HCT116 (cell line): ENCODE data around the gene CACNA1S. TPM values are rescaled to one million over a fixed set of nuclear protein-coding genes. Genes with fewer than 3 reads are reported as not detected.

Experiments
- ATAC-seq: fragments of 200-7000 bp; cut with Tn5 transposase; 2 replicates; pipeline ENCODE4 v1.9.1; 2020; ENCODE audit warnings: mild to moderate bottlenecking, moderate library complexity
- BruUV-seq: library from RNA; stranded (reverse); fragments of 400-500 nt; replicated peaks from 2 replicates; lab custom pipeline; 2021; lab: Mats Ljungman, UMichigan
- CTCF ChIA-PET: fragments of 300-600 bp; sonication (Branson Sonifier 250); formaldehyde crosslinking; loops from one replicate; lab custom pipeline; 2021; ENCODE audit warnings: antibody characterized with exemption; lab: Charles Lee
- POLR2A ChIA-PET: fragments of 300-600, 350-600 bp; sonication (Branson Sonifier 250); formaldehyde crosslinking; loops from one replicate; lab custom pipeline; 2021; ENCODE audit warnings: antibody characterized with exemption; lab: Charles Lee
- RAD21 ChIA-PET, 2 experiments: fragments of 300-600 bp; sonication (Branson Sonifier 250); formaldehyde crosslinking; loops; one replicate each; lab custom pipeline; 2023; ENCODE audit warnings: low total read pairs in 2 of 2; ENCODE audit not compliant: uncharacterized antibody in 2 of 2, unreplicated experiment in 2 of 2, low non-redundant PET in 1 of 2; lab: Charles Lee
- DNase-seq: peaks from one replicate; pipeline ENCODE4 v3.0.0-alpha.2; 2010; ENCODE audit warnings: low read depth, low spot score
- H2AFZ ChIP-seq: fragments of 200-600 bp; shearing (Covaris generic), sonication (generic); 2 replicates; pipeline ENCODE4 v1.6.1; 2017; ENCODE audit warnings: low read depth, mixed run types, mixed read lengths, antibody characterized with exemption, low read length; ENCODE audit not compliant: poor library complexity, severe bottlenecking
- H3K27ac ChIP-seq: 2 replicates; pipeline ENCODE4 v1.5.1; 2012; ENCODE audit warnings: low read depth, low read length
- H3K27me3 ChIP-seq: fragments of 200-600 bp; sonication (generic); 2 replicates; pipeline ENCODE4 v1.6.1; 2016; ENCODE audit warnings: mixed run types, low read length, mixed read lengths; ENCODE audit not compliant: insufficient read depth
- H3K36me3 ChIP-seq, 2 experiments: fragments of 200-500 bp in 1 of 2; fragments of 200-600 bp in 1 of 2; sonication (Bioruptor generic) in 1 of 2; sonication (generic) in 1 of 2; 2 replicates each; pipeline versions ENCODE4 v1.5.1 to v1.6.1; 2014 to 2016; ENCODE audit warnings: low read length in 2 of 2, inconsistent platforms in 1 of 2, mixed read lengths in 1 of 2, mixed run types in 1 of 2; ENCODE audit not compliant: insufficient read depth in 2 of 2, control insufficient read depth in 1 of 2
- H3K4me1 ChIP-seq, 2 experiments: fragments of 200-600 bp in 1 of 2; sonication (generic) in 1 of 2; 2 replicates each; pipeline versions ENCODE4 v1.5.1 to v1.6.1; 2012 to 2017; ENCODE audit warnings: low read length in 2 of 2, inconsistent platforms in 1 of 2, mild to moderate bottlenecking in 1 of 2, mixed read lengths in 1 of 2, mixed run types in 1 of 2, moderate library complexity in 1 of 2; ENCODE audit not compliant: insufficient read depth in 2 of 2, control insufficient read depth in 1 of 2
- H3K4me2 ChIP-seq: fragments of 200-600 bp; sonication (generic); 2 replicates; pipeline ENCODE4 v1.6.1; 2017; ENCODE audit warnings: mixed run types, low read length, mixed read lengths
- H3K4me3 ChIP-seq, 2 experiments: fragments of 200-600 bp in 1 of 2; sonication (generic) in 1 of 2; replicated peaks in 1 of 2; 2 replicates each; pipeline ENCODE4 v1.5.1; 2011 to 2016; ENCODE audit warnings: low read length in 2 of 2, control low read depth in 1 of 2, low read depth in 1 of 2, mild to moderate bottlenecking in 1 of 2, mixed read lengths in 1 of 2, mixed run types in 1 of 2
- H3K79me2 ChIP-seq: fragments of 200-600 bp; sonication (generic); 2 replicates; pipeline ENCODE4 v1.6.1; 2017; ENCODE audit warnings: mild to moderate bottlenecking, mixed run types, low read length, moderate library complexity, mixed read lengths; ENCODE audit not compliant: insufficient read depth
- H3K9ac ChIP-seq: fragments of 200-600 bp; sonication (generic); 2 replicates; pipeline ENCODE4 v1.6.1; 2016; ENCODE audit warnings: low read length, mixed read lengths
- H3K9me2 ChIP-seq: fragments of 200-600 bp; sonication (generic), shearing (Covaris generic); 2 replicates; pipeline ENCODE4 v1.6.1; 2017; ENCODE audit warnings: mixed run types, mild to moderate bottlenecking, moderate library complexity; ENCODE audit not compliant: insufficient read depth
- H3K9me3 ChIP-seq, 2 experiments: fragments of 200-500 bp in 1 of 2; fragments of 200-600 bp in 1 of 2; sonication (Bioruptor generic) in 1 of 2; sonication (generic) in 1 of 2; 2 replicates each; pipeline ENCODE4 v1.6.1; 2014 to 2017; ENCODE audit warnings: low read length in 2 of 2, mixed read lengths in 2 of 2, inconsistent platforms in 1 of 2, low read depth in 1 of 2, mild to moderate bottlenecking in 1 of 2, mixed run types in 1 of 2, moderate library complexity in 1 of 2; ENCODE audit not compliant: control insufficient read depth in 1 of 2, insufficient read depth in 1 of 2
- H4K20me1 ChIP-seq: fragments of 200-600 bp; sonication (generic), shearing (Covaris generic); 2 replicates; pipeline ENCODE4 v1.6.1; 2017; ENCODE audit warnings: mixed run types, mild to moderate bottlenecking, moderate library complexity; ENCODE audit not compliant: insufficient read depth
- CBX3 ChIP-seq: IDR thresholded peaks from 2 replicates; pipeline ENCODE4 v1.6.1; 2012; ENCODE audit warnings: low read depth
- CTCF ChIP-seq, 3 experiments: fragments of 200-600 bp in 1 of 3; sonication (generic) in 1 of 3; IDR thresholded peaks in 2 of 3; conservative IDR thresholded peaks in 1 of 3; 2 replicates each; pipeline ENCODE4 v1.5.1; 2012 to 2017; ENCODE audit warnings: low read depth in 2 of 3, low read length in 2 of 3, antibody characterized with exemption in 1 of 3, borderline replicate concordance in 1 of 3, control low read depth in 1 of 3, mild to moderate bottlenecking in 1 of 3, mixed read lengths in 1 of 3, mixed run types in 1 of 3, moderate library complexity in 1 of 3; ENCODE audit not compliant: insufficient read depth in 1 of 3
- EGR1 ChIP-seq: IDR thresholded peaks from 2 replicates; pipeline ENCODE4 v1.6.1; 2012; ENCODE audit warnings: low read depth
- ELF1 ChIP-seq: IDR thresholded peaks from 2 replicates; pipeline ENCODE4 v1.6.1; 2012; ENCODE audit warnings: low read depth, borderline replicate concordance
- EZH2 ChIP-seq: fragments of 200-600 bp; sonication (generic); IDR thresholded peaks from 2 replicates; pipeline ENCODE4 v1.6.1; 2017; ENCODE audit warnings: antibody characterized with exemption, mixed run types
- EZH2phosphoT487 ChIP-seq: fragments of 200-600 bp; IDR thresholded peaks from 2 replicates; pipeline ENCODE4 v1.6.1; 2018; ENCODE audit warnings: antibody characterized with exemption, borderline replicate concordance
- JUND ChIP-seq: IDR thresholded peaks from 2 replicates; pipeline ENCODE4 v1.6.1; 2012
- POLR2A ChIP-seq: IDR thresholded peaks from 2 replicates; pipeline ENCODE4 v1.7.0; 2011; ENCODE audit warnings: borderline replicate concordance; ENCODE audit not compliant: insufficient read depth, insufficient read length; ENCODE audit errors: extremely low read depth
- POLR2AphosphoS5 ChIP-seq: IDR thresholded peaks from 2 replicates; pipeline ENCODE4 v1.6.1; 2011; ENCODE audit warnings: mild to moderate bottlenecking, low read depth, low read length, moderate library complexity
- REST ChIP-seq: IDR thresholded peaks from 2 replicates; pipeline ENCODE4 v1.6.1; 2012; ENCODE audit warnings: low read depth
- SP1 ChIP-seq: IDR thresholded peaks from 2 replicates; pipeline ENCODE4 v1.6.1; 2012; ENCODE audit warnings: low read depth
- TCF7L2 ChIP-seq: IDR thresholded peaks from 2 replicates; pipeline ENCODE4 v1.7.0; 2011; ENCODE audit warnings: borderline replicate concordance, inconsistent platforms; ENCODE audit not compliant: insufficient read depth, insufficient read length; ENCODE audit errors: extremely low read depth
- ZBTB33 ChIP-seq: IDR thresholded peaks from 2 replicates; pipeline ENCODE4 v1.6.1; 2011; ENCODE audit warnings: mild to moderate bottlenecking, low read length, moderate library complexity; ENCODE audit not compliant: insufficient replicate concordance; ENCODE audit errors: extremely low read depth
- ZFX ChIP-seq: fragments of 450-650 bp; IDR thresholded peaks from 2 replicates; pipeline ENCODE4 v1.6.1; 2017
- intact Hi-C: fragments of 100-400 bp; cut with micrococcal nuclease; formaldehyde crosslinking; loops from 2 replicates; pipeline ENCODE4 v1.10.0; 2022
- total RNA-seq: library from RNA; stranded (reverse); gene quantifications from one replicate; pipeline ENCODE4 v1.2.1, GENCODE V29; 2021; ENCODE audit not compliant: unreplicated experiment

The CACNA1S gene
- total RNA-seq, 1 experiment from 2014 or later: not detected

- BruUV-seq: no TSS peak
- Histone ChIP-seq H3K27me3 (no peaks in the 10 kb centered on the region), H2AFZ (no peak overlapping the region), H3K36me3 (no peaks in the 10 kb centered on the region), H3K4me2 (peak overlapping the region; percentile 87), H3K9me3 (no peaks in the 10 kb centered on the region), H3K4me1 (peaks cover 16 to 43% of the 10 kb centered on the region in 2 experiments; a peak in 3 of 4 replicates), H3K9me2 (no peaks in the 10 kb centered on the region), H3K9ac (peak overlapping the region; percentile 38; the same call in 1 of the 2 replicates), H3K79me2 (no peaks in the 10 kb centered on the region), H4K20me1 (no peaks in the 10 kb centered on the region), H3K4me3 (peak overlapping the region; percentile 45 to 58), H3K27ac (no peak overlapping the region; the same call in 1 of the 2 replicates)
- ChIA-PET RAD21 (no interaction called here), POLR2A (no interaction called here), CTCF (interaction anchor here (0.8 to 1.2 kb wide), 2 partner anchors 51 kb away, joined by 3 to 4 read pairs; no protein-coding TSS in a partner anchor)
- DNase-seq: no peak
- TF ChIP-seq EGR1 (no peak), JUND (no peak), SP1 (no peak), POLR2A (no peak), POLR2AphosphoS5 (no peak), ZBTB33 (no peak), ZFX (no peak), TCF7L2 (no peak), ELF1 (no peak), EZH2 (no peak), EZH2phosphoT487 (no peak), REST (no peak), CBX3 (no peak), CTCF (IDR thresholded peaks at IDR 0.05 in 2 of 3, conservative IDR thresholded peaks at IDR 0.05 in 1 of 3; ENCODE audit: borderline replicate concordance in 1 of 3, insufficient read depth in 1 of 3, low read depth in 2 of 3, low read length in 2 of 3) (no peak)
- ATAC-seq: no peak
- intact Hi-C loops: no loop called here
These were observed 89.3 kb downstream of the CACNA1S start for GRCh38 chr1:201022820-201023516.
